Tibial nerve (tissue), 4 donors: ENCODE results near the gene ZNF761. TPM values are rescaled to one million over a fixed set of nuclear protein-coding genes. Genes with fewer than 3 reads are reported as not detected.
"Not testable (repeated sequence)": the region's sequence is repeated elsewhere in the genome, so short reads cannot be mapped to it uniquely, and the experiment has no call there.

Source experiments
- DNase-seq, 2 donors: peaks; one replicate each; pipeline ENCODE4 v3.0.0-alpha.2; 2019; ENCODE audit warnings: low spot score in 2 of 2
- H3K27ac ChIP-seq, 4 donors: fragments of 200-600 bp; sonication (generic) in 3 of 4; one replicate each; pipeline ENCODE4 v1.5.1; 2017 to 2019; ENCODE audit warnings: mild to moderate bottlenecking in 1 of 4
- H3K27me3 ChIP-seq, 2 donors: fragments of 200-600 bp; sonication (generic) in 1 of 2; one replicate each; pipeline versions ENCODE4 v1.5.1 to v1.6.0; 2017 to 2019
- H3K36me3 ChIP-seq, 3 donors: fragments of 200-600 bp; sonication (generic); one replicate each; pipeline ENCODE4 v1.5.1; 2018 to 2019
- H3K4me1 ChIP-seq, 4 donors: fragments of 200-600 bp; sonication (generic) in 3 of 4; one replicate each; pipeline ENCODE4 v1.5.1; 2017 to 2019
- H3K4me3 ChIP-seq, 4 donors: fragments of 200-600 bp; sonication (generic) in 3 of 4; one replicate each; pipeline ENCODE4 v1.5.1; 2017 to 2019; ENCODE audit warnings: mild to moderate bottlenecking in 1 of 4, moderate library complexity in 1 of 4
- H3K9me3 ChIP-seq, 4 donors: fragments of 200-600 bp; sonication (generic) in 3 of 4; one replicate each; pipeline ENCODE4 v1.5.1; 2017 to 2019
- EP300 ChIP-seq, 2 donors: sonication (generic); formaldehyde crosslinking; IDR thresholded peaks; one replicate each; pipeline ENCODE4 v1.6.1; 2017; ENCODE audit warnings: antibody characterized with exemption in 2 of 2, mild to moderate bottlenecking in 1 of 2
- POLR2A ChIP-seq, 2 donors: fragments of 450-650 bp; IDR thresholded peaks; one replicate each; pipeline ENCODE4 v1.6.1; 2017; ENCODE audit warnings: antibody characterized with exemption in 2 of 2, mild to moderate bottlenecking in 2 of 2, moderate library complexity in 2 of 2
- WGBS, 2 donors: methylation state at CpG; one replicate each; pipeline ENCODE4 v1.1.5; 2018; 5-methylcytosine and 5-hydroxymethylcytosine counted together
- total RNA-seq, 4 donors: library from RNA; depleted of rRNA; stranded (reverse); fragments of >200 nt; gene quantifications; one replicate each; pipeline ENCODE4 v1.1.0, GENCODE V29; 2016
- TF ChIP-seq, protein P1 (sequence below), 5 experiments: fragments of 200-600 bp in 3 of 5; fragments of 450-650 bp in 2 of 5; sonication (generic) in 3 of 5; IDR thresholded peaks; one replicate each; pipeline ENCODE4 v1.5.1; 2016 to 2019; ENCODE audit warnings: antibody characterized with exemption in 5 of 5, mild to moderate bottlenecking in 3 of 5, moderate library complexity in 2 of 5

The ZNF761 gene
- total RNA-seq, 4 donors from 2014 or later: 9.2 to 15.3 (median 10.5) TPM

DNA sequence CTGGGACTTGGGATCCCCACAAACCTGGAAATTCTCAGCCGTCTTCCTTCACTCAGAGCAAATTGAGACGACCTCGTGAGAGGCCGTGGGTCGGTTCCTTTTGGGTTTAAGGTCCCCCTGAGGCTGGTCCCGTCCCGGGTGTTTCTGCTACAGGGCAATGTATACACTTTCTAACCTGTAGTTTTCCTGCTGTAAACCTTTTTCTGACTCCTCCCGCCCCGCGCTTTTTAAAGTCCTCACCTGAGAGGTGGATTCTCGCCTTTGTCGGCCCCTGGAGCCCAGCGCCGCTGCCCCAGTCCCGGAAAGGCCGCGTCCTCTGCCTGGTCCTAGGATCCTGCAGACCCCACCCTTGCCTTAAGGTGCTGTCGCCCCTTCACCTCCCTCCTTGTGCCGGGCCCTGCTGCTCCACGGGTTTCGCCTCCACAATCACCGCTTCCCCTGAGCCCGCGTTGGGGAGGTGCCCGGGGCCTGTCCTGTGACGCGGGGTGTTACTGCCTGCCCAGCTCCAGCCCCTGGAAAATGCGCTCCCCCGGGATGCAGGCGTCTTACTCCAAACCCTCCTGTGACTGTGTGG is 391 bp downstream of the ZNF761 start:
- H3K9me3 ChIP-seq: no peaks in the 10 kb centered on the region
- peaks cover 0 to 31% (median 5%) of the 10 kb centered on the region in 3 donors for H3K36me3 ChIP-seq
- H3K27me3 ChIP-seq: no peaks in the 10 kb centered on the region
- TF ChIP-seq, protein P1, sequence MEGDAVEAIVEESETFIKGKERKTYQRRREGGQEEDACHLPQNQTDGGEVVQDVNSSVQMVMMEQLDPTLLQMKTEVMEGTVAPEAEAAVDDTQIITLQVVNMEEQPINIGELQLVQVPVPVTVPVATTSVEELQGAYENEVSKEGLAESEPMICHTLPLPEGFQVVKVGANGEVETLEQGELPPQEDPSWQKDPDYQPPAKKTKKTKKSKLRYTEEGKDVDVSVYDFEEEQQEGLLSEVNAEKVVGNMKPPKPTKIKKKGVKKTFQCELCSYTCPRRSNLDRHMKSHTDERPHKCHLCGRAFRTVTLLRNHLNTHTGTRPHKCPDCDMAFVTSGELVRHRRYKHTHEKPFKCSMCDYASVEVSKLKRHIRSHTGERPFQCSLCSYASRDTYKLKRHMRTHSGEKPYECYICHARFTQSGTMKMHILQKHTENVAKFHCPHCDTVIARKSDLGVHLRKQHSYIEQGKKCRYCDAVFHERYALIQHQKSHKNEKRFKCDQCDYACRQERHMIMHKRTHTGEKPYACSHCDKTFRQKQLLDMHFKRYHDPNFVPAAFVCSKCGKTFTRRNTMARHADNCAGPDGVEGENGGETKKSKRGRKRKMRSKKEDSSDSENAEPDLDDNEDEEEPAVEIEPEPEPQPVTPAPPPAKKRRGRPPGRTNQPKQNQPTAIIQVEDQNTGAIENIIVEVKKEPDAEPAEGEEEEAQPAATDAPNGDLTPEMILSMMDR (IDR thresholded peaks at IDR 0.05): no peak
- TF ChIP-seq EP300 (IDR thresholded peaks at IDR 0.05) (no peak), POLR2A (IDR thresholded peaks at IDR 0.05) (no peak)
- H3K4me3 ChIP-seq: peak overlapping the region; percentile 41 to 79 (median 63)
- no peak for DNase-seq
- peaks cover 0 to 15% (median 2%) of the 10 kb centered on the region in 4 donors for H3K4me1 ChIP-seq
- peak overlapping the region in 3 of 4 donors; percentile 56 to 79 (median 62) for H3K27ac ChIP-seq
- WGBS, 2 donors: 0 to 1% methylated on average over 28 to 30 of the region's 30 CpGs

DNA sequence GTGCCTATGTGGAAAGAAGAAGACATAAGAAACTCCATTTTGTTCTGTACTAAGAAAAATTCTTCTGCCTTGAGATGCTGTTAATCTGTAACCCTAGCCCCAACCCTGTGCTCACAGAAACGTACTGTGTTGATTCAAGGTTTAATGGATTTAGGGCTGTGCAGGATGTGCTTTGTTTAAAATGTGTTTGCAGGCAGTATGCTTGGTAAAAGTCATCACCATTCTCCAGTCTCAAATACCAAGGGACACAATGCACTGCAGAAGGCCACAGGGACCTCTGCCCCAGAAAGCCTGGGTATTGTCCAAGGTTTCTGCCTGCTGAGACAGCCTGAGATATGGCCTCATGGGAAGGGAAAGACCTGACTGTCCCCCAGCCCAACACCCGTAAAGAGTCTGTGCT is 12.0 kb downstream of the ZNF761 start:
- WGBS, 2 donors: 75 to 86% methylated on average over 2 of the region's 2 CpGs
- not testable (repeated sequence) for H3K27ac ChIP-seq, H3K27me3 ChIP-seq, DNase-seq, H3K4me3 ChIP-seq, H3K4me1 ChIP-seq
- peaks cover 2 to 92% (median 3%) of the 10 kb centered on the region in 3 donors for H3K36me3 ChIP-seq
- peaks cover 0 to 69% (median 4%) of the 10 kb centered on the region in 4 donors for H3K9me3 ChIP-seq

DNA sequence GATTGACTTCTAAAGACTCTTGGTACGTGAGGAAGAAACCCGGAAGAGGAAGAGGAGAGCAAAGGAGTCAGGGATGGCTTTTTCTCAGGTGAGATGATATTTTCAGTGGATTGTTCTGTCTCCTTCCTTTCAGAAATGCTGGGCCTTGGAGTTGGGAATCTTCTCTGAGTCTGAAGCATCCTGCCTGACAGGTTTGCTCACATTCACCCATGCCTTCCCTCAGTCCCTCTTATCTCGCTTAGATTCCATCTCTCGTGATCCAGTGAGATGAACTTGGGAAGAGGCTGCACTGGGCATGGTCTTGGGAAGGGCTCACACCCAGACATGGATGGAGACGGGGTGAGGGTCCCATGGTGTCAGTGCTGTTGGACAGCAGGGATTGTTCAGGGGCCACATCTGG is 15.4 kb downstream of the ZNF761 start:
- not testable (repeated sequence) for H3K4me1 ChIP-seq, H3K4me3 ChIP-seq, H3K27me3 ChIP-seq, DNase-seq, H3K27ac ChIP-seq
- H3K9me3 ChIP-seq: peaks cover 0 to 79% (median 7%) of the 10 kb centered on the region in 4 donors
- 92 to 99% methylated on average over 5 of the region's 5 CpGs for WGBS, 2 donors
- peaks cover 3 to 96% (median 17%) of the 10 kb centered on the region in 3 donors for H3K36me3 ChIP-seq

DNA sequence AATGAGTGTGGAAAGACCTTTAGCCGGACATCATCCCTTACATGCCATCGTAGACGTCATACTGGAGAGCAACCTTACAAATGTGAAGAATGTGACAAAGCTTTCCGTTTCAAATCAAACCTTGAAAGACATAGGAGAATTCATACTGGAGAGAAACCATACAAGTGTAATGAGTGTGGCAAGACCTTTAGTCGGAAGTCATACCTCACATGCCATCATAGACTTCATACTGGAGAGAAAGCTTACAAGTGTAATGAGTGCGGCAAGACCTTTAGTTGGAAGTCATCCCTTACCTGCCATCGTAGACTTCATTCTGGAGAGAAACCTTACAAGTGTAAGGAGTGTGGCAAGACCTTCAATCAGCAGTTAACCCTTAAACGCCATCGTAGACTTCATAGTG is 24.0 kb downstream of the ZNF761 start:
- Histone ChIP-seq H3K4me3 (no peak overlapping the region), H3K27ac (no peak overlapping the region), H3K36me3 (peaks cover 3 to 81% (median 39%) of the 10 kb centered on the region in 3 donors), H3K9me3 (peaks cover 0 to 92% (median 27%) of the 10 kb centered on the region in 4 donors), H3K27me3 (no peaks in the 10 kb centered on the region), H3K4me1 (no peaks in the 10 kb centered on the region)
- DNase-seq: no peak
- WGBS, 2 donors: 89 to 92% methylated on average over 9 of the region's 9 CpGs
- TF ChIP-seq, protein P1 (IDR thresholded peaks at IDR 0.05): no peak
- no peak for TF ChIP-seq EP300 (IDR thresholded peaks at IDR 0.05)

DNA sequence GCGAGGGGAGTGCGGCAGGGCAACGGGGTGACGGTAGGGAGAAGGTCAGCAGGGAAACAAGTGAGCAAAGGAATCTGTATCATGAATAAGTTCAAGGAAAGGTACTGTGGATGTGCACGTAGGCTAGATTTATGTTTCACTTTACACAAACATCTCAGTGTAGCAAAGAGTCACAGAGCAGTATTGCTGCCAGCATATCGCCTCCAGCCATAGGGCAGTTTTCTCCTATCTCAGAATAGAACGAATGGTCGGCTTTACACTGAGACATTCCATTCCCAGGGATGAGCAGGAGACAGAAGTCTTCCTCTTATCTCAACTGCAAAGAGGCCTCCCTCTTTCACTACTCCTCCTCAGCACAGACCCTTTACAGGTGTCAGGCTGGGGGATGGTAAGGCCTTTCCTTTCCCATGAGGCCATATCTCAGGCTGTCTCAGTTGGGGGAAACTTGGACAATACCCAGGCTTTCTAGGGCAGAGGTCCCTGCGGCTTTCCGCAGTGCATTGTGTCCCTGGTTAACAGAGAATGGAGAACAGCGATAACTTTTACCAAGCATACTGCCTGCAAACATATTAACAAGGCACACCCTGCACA is 28.4 kb downstream of the ZNF761 start:
- H3K27ac ChIP-seq, H3K4me1 ChIP-seq, DNase-seq, H3K27me3 ChIP-seq, H3K4me3 ChIP-seq: not testable (repeated sequence)
- Histone ChIP-seq H3K9me3 (peaks cover 0 to 74% (median 14%) of the 10 kb centered on the region in 4 donors), H3K36me3 (peaks cover 0 to 37% (median 4%) of the 10 kb centered on the region in 3 donors)
- WGBS, 2 donors: 65 to 75% methylated on average over 11 of the region's 11 CpGs

DNA sequence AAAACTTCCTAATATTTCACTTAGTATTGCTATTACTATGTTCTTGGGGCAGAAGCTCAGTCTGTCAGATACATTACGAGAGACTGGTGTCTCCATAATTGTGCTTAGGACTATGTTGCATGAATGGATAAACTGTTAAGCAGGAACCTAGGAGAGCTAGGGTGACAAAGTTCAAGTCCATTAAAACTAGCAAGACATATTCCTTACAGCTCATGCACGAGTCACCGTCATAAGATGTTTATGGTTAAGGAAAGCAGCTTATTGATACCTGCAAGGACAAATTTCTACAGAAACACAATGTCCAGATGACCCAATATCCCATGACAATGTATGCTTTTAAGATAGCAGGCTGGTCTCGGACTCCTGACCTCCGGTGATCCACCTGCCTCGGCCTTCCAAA is 30.1 kb downstream of the ZNF761 start:
- Histone ChIP-seq H3K27ac (no peak overlapping the region), H3K4me1 (peaks cover 0 to 4% (median 2%) of the 10 kb centered on the region in 4 donors), H3K9me3 (peaks cover 0 to 58% (median 8%) of the 10 kb centered on the region in 4 donors), H3K36me3 (peaks cover 0 to 21% (median 0%) of the 10 kb centered on the region in 3 donors), H3K4me3 (no peak overlapping the region), H3K27me3 (peaks cover 0 to 7% of the 10 kb centered on the region in 2 donors)
- no peak for DNase-seq
- TF ChIP-seq EP300 (IDR thresholded peaks at IDR 0.05): no peak
- no peak for TF ChIP-seq POLR2A (IDR thresholded peaks at IDR 0.05)
- TF ChIP-seq, protein P1 (IDR thresholded peaks at IDR 0.05): no peak
- 80 to 83% methylated on average over 6 of the region's 6 CpGs for whole genome bisulfite sequencing, 2 donors
